SHP77 treated with DMSO at 0.1 percent for 48 hours (cell line): ENCODE results near the gene C1orf167.

Experiments used
- DNase-seq: peaks from one replicate; lab custom pipeline; 2025; lab: John Stamatoyannopoulos, UW

The C1orf167 gene

DNA sequence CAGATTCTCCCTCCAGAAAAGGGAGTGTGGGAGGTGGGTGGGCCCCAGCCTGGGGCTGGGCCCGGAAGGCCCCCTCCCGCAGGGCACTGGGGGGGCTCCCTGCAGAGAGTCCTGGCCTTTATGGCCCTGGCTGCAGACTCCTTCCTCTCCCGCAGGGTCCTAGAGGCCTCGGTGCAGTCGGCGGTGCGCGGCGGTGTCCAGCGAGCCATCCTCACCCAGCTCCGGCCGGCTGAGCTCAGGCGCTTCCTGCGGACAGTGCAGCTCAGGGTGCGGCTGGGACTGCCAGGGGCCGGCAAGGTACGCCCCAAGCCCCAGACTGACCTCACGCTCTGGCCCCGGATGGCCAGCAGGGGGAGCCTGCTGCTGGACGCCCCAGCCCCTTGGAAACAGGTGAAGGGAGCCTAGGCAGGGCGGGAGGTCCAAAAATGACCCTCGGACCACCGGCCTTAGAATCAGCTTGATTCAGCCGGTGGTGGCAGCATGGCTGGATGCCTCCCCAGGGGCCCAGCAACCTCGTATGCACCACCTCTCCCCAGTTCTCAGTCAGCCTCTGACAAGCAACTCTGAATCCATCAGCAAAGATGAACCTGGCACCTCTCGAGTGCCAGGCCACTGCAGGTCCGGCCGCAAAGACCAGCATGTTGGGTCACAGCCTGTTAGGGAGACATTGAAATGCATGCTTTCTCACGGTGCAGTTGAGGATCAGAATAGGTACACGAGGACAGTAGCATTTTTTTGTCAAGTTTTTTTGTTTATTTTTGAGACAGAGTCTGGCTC, 23.2 kb downstream of the C1orf167 start:
- no peak for DNase-seq

GRCh38 chr1:11786168-11786567, 24.2 kb downstream of the C1orf167 start:
- DNase-seq, result no peak

GRCh38 chr1:11787251-11787803, 25.3 kb downstream of the C1orf167 start:
- DNase-seq, result no peak

DNA sequence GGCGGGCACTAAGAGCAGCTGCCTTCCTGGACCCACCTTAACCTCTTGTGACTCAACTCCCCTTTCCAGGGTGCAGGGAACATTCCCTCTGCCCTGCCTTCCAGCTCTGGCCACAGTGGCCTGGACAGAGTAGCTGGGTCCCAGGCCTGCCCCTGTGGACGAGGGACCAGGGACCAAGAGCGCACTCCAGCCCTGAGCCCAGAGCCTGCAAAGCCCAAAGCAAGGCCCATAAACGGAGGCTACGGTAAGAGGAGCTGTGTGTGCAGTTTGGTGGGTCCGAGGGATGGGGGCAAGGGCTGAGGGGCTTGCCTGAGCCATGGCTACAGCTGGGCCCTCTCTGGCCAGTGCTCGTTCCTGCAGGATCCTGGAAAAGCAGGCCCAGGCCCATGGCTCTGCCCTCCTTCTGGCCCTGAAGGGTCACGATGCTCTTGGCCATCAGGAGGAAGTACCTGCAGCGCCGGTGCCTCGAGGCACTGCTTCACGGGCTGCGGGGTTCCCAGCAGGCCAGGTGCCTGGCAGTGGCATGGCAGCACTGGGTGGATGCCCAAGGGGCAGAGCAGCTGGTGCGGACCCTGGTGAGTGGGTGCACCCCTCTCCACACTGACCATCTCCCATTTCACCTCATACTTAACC, 25.9 kb downstream of the C1orf167 start:
- no peak for DNase-seq

DNA sequence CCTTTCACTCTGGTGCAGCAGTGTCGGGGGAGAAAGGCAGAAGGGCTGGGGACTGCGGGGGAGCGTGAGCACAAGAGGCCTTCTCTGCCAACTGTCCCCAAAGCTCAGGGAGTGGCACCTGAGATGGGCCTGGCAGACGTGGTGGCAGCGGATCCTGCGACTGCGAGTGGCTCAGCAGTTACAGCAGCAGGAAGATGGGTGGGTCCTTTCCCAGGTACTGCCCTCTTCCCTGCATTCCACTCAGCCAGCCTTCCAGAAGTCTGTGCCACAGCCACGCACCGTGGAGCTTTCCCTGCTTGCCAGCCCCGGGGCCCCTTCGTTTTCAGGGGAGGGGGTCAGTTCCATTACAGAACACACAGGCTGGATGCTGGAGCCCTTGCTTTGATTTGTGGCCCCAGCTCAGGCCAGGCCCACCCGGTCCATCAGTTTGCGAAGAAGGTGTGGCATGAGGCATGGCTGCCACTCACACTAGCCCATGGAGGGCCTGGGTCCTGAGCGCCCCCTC, 26.6 kb downstream of the C1orf167 start:
- no peak for DNase-seq

DNA sequence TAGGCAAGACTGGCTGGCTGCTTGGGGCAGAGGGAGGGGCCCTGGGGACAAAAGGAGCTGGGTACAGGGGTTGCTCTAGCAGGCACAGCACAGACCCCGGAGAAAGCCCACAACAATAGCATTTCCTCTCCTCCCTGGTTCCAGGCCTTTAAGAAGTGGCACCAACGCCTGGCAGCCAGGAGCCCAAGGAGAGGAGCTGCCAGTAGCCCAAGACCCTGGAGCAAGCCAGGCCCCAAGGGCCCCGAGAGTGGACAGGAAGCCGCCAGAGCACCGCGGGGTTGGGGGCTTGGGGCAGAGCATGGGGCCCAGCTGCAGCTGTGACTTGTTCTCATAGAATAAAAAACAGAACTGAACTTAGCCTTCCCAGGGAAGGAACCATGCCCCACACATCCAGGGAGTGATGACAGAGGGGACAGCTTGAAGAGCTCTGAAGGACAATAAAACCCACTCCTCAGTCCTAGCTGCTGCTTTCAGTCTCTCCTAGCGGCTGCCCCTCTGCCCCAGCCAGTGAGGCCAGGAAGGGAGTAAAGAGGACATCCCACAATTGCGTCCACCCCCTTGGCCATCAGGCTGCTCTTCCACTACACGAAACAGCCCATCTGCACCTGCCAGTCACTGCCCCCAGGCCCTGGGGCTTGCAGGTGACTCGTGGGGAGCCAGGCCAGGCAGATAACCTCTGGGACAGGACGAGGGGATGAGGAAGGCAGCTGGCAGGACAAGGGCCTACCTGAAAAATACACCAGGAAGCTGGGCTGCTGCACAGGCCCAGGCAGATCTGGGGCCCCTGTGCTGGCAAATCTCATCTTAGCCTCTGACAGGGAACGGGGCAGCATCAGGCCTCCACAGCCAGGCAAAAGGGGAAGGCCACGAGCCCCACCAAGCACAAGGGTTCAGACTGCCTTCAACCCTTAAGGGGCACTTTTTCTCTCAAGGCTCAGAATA, 27.4 kb downstream of the C1orf167 start:
- DNase-seq, result no peak

GRCh38 chr1:11790101-11790879, 28.3 kb downstream of the C1orf167 start:
- no peak for DNase-seq

GRCh38 chr1:11790880-11791715, 29.1 kb downstream of the C1orf167 start:
- DNase-seq, result no peak

GRCh38 chr1:11792106-11792505, 30.1 kb downstream of the C1orf167 start:
- DNase-seq, result no peak

DNA sequence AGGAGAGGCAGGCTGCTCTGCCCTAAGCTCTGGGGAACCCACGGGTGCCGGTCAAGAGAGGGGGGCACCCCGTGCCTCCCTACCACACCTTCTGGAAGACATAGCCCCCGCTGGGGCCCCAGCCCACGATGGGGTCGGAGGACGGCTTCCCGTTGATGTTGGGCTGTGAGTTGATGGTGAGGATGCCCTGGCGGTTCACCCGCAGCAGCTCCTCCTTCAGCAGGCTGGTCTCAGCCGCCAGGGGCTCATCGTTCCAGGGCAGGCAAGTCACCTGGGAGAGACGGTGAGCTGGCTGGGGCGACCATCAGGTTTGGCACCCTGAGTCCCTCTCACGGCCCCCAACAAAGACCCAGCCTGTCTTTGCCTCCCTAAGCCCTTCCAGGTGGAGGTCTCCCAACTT, 31.8 kb downstream of the C1orf167 start:
- DNase-seq, result no peak

GRCh38 chr1:11794446-11795237, 32.6 kb downstream of the C1orf167 start:
- no peak for DNase-seq

DNA sequence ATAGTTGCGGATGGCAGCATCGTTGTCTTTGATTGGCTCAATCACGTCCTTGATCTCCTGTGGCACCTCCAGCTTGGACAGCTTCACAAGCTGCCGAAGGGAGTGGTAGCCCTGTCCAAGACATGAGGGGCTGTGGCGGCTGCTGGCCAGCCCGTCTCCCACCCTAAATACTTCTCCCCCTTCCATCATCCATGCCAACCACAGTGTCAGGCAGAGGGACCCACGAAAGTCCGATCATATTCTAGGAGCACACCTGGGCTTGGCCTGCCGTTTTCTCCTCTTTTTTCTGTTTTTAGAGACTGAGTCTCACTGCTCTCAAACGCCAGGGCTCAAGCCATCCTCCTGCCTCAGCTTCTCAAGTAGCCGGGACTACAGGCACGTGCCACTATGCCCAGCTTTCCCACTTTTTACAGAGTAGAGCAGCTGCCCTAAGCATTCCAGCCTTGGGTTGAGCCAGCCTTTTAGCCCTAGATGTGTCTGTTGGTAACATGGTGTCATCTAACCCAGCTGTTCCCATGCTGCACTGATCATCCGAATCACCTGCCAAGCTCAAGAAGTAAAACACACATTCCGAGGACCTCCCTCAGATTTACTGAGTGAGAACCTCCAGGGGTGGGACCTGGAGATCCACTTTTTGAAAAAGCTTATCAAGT, 33.4 kb downstream of the C1orf167 start:
- DNase-seq, result no peak

DNA sequence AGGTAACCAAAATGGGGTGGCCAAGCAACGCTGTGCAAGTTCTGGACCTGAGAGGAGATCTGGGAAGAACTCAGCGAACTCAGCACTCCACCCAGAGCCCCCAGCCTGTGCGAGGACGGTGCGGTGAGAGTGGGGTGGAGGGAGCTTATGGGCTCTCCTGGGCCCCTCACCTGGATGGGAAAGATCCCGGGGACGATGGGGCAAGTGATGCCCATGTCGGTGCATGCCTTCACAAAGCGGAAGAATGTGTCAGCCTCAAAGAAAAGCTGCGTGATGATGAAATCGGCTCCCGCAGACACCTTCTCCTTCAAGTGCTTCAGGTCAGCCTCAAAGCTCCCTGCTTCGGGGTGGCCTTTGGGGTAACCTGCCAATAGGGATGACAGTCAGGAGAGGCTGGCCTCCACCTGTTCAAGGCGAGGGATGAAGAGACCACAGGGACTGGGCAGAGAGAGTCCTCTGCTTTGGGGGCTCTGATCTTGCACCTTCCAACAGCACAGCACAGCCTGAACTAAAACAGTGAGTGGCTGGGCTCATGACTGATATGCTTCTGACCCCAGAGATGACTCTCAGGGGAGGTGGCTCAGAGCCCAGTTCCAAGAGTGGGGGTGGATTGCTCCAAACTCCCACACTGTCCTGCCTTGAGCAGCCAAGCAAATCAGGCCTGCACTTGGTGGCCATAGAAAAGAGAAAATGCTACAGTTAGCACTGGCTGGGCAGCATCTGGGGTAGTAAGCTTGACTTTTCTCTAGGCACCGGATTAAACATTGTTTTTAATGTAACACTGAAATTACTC, 34.2 kb downstream of the C1orf167 start:
- no peak for DNase-seq

DNA sequence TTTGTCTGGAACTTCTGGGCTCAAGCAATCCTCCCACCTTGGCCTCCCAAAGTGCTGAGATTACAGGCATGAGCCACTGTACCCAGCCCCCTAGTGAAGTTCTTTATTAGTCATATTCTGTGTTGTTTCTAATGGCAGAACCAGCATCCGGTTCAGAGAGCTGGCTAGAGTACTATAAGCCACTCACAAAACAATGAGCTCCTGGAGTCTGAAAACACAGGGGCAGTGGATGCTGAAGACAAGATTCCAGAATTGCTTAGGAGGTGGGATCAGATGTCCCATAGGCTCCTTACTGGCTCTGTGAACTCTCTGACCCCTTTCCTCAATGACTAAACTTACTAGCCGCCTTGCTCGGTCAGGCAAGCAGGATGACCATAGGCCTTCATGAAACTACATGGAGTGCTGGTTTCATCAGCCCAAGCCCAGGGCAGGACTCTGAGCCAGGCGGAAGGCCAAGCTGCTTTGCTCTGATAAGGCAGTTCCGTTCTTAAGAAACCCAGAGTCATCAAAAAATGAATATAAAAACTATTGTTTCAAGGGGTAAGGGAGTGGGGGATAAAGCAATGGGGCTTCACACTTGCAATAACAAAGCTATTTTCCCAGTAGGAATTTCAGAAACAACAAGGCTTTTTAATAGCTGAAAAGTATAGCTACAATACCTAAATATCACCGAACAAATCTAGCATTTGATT, 35.7 kb downstream of the C1orf167 start:
- DNase-seq, result no peak

GRCh38 chr1:11799099-11799498, 37.1 kb downstream of the C1orf167 start:
- DNase-seq, result no peak

GRCh38 chr1:11799896-11800295, 37.9 kb downstream of the C1orf167 start:
- no peak for DNase-seq

DNA sequence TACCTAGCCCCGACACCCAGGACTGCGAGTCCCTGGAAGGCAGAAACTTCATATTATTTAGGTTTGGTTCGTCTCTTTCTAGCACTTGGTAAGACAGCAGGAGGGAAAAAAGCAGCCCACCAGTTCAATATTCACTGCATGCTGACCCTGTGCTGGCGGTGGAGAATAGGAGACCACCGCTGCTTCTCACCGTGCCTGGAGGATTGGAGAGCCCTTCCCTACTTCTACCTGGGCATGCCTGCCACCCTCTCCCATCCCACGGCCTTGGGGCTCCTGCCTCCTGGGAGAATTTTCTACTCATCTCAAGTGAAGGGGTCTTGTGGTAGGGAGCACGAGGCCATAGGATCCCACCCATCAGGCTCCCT, 38.4 kb downstream of the C1orf167 start:
- no peak for DNase-seq
